GM19468 (cell line): Measurements from ENCODE around the gene LRP1B.
"Not testable (repeated sequence)": the region's sequence is repeated elsewhere in the genome, so short reads cannot be mapped to it uniquely, and the experiment has no call there.

Source experiments
- ATAC-seq: cut with Tn5 transposase; IDR thresholded peaks from one replicate; pipeline ENCODE4 v1.9.1; 2021; ENCODE audit warnings: mild to moderate bottlenecking, moderate library complexity, moderate number of reproducible peaks; ENCODE audit not compliant: unreplicated experiment; ENCODE audit errors: extremely low read depth

Gene LRP1B

DNA sequence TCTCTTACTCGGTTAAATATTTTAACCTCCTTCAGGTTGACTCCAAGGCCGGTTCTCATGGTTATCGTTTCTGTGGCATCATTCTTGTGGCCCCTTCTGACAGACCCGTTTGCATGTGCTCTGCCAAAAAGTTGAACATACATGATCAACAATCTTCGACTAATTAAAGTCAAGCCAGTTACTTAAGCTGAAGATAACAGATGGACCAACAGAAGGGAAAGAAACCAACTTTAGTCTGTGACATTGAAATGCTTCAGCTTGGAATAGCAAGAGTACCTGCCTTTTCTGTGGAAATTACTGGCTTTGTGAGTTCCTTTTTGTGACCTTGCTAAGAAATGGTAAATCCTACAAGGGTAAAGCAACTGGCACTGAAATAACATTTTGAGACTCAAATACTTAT is 1429.1 kb downstream of the LRP1B start:
- no peak for ATAC-seq

DNA sequence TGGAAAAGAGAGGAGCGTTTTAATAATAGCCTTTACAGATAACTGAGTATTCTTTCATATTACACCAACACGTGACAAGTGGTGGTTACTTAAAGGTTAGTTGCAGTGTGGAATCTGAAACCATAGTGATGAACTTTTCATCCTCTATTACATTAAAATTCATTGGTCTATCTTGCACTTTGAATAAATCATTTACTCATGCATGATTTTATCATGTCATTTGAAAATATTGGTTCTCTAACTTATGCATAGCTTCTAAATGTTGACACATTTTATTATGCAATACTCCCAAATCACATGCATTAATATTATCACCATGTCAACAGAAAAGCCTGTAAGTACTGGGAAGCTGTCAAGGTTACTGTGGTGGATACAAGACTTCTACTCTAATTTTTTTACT is 1432.2 kb downstream of the LRP1B start:
- no peak for ATAC-seq

DNA sequence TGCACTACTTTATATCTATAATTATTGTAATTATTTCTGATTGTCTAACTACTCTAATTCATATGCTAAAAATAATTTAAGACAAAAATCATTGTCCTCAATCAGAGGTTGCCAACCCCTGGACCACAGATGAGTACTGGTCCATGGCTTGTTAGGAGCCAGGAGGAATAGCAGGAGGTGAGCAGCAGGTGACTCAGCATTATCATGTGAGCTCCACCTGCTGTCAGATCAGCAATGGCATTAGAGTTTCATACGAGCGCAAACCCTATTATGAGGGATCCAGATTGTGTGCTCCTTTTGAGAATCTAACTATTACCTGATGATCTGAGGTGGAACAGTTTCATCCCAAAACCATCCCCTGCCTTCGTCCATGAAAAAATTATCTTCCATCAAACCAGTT is 1434.4 kb downstream of the LRP1B start:
- ATAC-seq, result no peak

DNA sequence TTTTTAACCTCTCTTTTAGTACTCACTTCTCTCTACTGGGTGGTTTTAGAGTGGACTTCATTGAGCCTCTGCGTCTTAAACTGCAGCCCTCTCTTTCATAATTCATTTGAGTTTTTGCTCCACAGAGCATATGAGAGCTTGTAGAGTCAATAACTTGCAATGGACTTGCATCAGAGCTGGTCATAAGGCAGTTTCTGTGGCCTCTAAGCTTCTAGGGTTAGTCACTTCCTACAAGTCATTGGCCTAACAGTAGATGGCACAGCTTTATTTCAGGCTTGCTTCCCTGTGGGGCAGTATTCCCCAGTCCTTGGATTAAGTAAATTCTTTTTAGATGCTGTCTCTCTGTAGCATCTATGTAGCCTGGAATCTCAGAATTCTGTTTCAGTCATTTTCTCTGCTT is 1435.7 kb downstream of the LRP1B start:
- no peak for ATAC-seq

DNA sequence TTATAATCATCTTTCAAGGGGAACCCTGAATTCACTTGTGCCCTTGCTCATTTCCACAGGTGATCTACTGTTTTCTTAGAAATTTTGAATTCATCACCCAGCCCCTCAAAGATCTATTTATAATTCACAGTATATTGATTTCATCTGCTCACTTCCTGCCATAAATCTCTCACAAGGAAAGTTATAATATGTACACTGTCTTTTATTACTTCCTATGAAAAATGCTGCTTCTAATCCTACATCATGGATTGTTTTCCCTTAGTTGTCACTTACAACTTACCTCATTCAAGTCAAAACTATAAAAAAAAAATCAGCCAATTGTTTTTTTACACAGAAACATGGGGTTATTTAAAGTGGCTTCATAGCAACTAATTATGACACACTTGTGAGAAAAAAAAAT is 1443.0 kb downstream of the LRP1B start:
- no peak for ATAC-seq

DNA sequence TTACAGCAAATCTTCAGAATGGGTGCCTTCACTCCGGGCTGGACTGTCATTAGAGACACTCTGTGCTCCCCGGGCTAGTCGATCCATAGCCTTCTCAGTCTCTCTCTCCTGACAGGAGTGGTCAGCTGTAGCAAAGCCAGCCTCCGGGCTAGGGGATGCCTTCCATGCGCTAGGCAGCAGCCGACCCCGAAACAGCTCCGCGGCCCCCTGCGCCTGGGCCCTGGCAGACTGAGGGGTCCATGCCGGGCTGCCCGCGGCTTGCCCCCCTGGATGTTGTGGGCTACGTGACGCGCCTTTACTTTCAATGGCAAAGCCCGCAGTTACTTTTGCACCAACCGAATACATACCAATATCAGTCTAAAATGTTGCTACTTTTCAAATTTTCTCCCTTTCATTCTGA is 1447.2 kb downstream of the LRP1B start:
- ATAC-seq, result no peak

DNA sequence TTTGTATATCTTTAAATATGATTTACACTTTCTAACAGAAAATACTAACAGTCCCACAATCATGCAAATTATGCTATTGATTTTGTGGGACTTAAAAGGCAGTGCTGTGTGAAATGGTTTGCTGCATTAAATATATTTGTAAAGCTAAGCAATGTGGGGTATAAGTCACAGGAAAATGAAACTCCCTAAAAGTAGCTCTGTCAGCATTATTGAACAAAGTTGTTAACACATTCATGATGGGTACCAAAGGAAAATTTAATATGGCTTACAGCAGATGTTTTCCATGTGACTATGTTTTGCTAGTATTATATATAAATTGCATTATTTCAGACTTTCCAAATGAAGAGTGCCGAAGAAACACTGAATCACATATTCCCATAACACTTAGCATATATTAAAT is 1450.0 kb downstream of the LRP1B start:
- no peak for ATAC-seq

DNA sequence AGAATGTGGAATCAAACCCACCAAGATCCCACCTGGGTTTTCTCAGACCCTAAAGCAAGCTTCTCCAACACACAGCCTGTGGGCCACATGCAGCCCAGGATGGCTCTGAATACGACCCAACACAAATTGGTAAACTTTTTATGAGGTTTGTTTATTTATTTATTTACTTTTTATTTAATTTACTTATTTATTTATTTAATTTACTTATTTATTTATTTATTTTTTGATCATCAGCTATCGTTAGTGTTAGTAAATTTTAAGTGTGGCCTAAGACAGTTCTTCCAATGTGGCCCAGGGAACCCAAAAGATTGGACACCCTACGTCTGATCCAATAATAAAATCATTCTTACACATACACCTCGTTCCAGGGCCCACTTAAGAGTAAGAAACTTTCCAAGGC is 1451.1 kb downstream of the LRP1B start:
- ATAC-seq, result no peak

DNA sequence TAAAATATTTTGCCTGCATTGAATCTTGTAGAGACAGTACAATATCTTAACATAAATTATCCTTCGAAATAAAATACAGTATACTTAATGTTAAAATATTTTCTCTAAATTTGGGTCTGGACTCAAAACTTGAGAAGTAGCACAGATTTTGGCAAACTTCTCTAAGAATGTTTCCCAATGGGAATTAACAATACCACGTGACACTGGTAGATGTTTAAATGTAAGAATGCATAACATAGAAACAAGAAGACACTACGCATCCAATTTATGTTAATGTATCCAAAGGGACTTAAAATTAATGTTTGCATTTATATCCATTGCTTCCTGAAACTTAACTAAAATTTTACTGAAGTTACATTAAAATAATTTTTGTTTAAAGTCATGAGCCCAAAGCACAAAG is 1460.9 kb downstream of the LRP1B start:
- ATAC-seq, result no peak

DNA sequence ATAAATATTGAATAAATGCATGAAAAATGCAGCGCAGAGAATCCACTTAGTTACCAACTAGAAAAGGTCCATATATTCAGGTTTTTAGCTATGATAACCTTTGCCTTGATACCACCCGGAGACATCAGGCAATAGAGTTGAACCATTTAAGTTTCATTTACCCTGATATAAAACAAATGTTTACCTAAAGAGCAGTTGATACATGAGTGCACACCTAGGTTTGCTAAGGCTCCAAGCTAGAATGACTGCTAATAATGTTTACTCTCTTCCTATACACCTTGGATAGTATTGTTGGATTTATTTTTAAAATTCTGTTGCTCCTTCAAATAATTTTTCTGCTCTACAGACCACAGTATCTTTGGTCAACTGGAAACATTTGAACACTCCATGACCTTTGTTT is 1463.6 kb downstream of the LRP1B start:
- ATAC-seq, result no peak

DNA sequence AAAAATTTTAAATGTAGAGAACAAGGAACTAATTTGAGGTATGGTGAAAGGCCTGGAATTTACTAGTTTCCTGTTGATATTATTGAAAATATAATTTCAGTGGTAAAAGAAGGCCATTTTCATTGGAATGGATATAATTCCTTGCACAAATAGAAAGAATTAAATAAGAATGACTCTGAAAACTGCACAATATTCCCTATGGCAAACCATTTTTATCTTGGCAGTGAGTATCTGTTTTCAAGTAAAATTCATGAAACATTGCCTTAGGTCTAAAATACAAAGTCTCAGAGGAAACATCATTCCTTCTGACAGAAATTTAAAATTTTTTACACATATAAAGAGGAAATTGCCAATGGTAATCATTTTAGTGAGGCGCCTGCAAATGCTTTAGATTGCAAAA is 1468.3 kb downstream of the LRP1B start:
- no peak for ATAC-seq

DNA sequence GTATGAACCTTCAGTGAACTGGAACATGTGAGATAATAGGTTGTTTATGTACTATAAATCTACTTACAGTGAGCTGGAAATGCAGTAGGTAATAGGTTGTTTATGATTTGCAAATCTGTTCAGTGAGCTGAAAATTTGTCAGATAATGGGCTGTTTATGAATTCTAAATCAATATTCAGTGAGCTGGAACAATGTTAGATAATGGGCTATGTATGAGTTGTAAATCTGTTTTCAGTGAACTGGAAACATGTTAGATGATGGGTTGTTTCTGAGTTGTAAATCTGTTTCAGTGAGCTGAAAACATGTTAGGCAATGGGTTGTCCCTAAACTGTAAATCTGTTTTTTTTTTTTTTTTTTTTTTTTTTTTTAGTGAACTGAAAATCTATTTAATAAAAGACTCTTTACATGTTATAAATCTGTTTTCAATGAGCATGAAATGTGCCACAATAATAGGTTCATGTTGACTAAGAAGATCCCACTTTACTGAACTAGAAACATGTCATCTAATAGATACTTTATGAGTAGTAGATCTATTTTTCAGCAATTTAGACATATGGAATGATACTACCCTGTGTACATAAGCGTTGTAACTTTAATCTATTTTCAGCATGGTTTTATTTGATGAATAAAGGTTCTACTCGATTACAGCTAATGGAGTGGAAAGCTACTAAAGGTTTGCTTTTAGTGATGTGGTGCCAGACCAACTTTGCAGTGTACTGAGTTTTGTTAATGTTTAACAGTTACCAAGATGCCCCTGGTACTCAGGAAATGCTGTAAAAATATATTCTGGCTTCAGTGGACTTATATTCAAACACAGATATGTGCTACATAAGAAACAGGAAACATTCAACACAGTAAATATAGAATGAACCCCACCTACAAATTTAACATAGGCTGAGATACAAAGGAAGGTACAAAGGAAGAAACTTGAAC is 1471.8 kb downstream of the LRP1B start:
- no peak for ATAC-seq

DNA sequence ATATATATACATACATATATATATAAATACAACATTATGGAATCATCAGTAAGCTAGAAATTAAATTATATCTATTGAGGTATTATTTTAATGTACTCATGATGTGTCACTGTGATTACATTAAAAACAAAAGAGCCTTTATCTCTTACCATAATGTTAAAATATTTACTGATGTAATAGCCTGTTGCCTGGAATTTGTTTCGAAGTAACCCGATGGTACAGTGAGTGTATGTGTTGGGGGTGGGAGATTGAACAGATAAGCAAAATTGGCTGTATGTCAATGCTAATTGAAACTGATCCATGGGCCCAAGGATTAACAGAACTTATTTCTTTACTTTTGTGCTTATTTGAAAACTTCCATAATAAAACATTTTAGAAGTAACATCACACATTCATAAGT is 1473.2 kb downstream of the LRP1B start:
- no peak for ATAC-seq

DNA sequence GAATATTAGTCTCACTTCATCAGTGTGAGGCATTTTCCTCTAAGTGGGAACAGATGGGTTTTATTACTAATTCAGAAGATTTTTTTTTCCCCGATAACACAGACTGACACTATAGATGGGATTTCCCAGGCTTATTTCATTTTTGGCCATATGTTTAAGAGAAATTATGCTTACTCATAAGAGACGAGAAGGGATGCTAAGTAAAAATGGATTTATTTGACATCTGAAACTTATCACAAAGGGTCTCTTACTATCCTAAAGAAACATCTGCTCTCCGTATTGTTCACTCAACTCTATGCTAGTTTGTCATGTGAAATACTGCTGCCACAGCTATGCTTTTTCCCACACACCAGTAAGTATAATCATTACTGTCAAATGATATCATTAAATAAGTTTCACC is 1476.3 kb downstream of the LRP1B start:
- no peak for ATAC-seq

DNA sequence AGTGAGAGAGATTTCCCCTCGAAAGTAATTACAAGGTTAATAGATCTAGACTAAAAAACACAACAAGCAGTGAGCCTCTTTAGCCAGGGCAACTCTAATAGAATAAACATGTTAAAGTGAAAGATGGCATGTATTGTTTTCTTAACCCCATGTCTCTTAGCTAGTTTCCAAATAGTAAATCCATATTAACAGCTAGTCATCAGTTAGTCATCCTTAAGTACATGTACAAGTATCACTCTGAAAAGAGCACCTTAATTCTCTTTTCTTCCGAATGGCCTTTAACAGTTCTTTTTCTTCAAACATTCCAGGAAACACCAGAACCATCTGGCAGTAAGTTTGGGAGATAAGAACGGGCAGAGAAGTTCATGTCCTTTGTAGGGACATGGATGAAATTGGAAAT is 1480.0 kb downstream of the LRP1B start:
- ATAC-seq, result no peak

DNA sequence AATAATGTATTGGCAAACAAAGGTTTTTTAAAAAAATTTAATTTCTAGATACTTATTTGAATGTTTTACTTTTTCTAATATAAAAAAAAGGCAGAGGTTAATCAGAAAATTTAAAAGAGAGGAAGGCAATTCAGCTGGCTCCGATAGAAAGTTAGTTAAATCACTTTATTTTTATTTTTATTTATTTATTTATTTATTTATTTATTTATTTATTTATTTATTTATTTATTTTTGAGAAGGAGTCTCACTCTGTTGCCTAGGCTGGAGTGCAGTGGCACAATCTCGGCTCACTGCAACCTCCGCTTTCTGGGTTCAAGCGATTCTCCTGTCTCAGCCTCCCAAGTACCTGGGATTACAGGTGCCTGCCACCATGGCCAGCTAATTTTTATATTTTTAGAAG is 1480.7 kb downstream of the LRP1B start:
- ATAC-seq, result not testable (repeated sequence)

DNA sequence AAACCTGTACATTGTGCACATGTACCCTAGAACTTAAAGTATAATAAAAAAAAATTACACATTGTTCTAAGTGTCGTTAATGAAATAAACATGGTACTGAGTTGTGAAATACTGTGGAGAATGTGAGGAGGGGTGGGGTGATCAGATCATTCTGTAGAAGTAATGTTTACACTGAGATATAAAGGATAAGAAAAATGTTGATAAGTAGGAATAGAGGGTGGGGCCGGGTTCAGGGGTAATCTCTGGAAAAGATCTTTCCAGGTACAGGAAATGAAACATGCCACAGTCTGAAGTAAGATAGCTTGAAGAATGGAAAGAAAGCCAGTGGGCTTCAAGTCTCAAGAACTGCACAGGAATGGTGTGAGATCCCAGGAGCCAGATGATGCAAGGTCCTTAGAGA is 1482.4 kb downstream of the LRP1B start:
- no peak for ATAC-seq

DNA sequence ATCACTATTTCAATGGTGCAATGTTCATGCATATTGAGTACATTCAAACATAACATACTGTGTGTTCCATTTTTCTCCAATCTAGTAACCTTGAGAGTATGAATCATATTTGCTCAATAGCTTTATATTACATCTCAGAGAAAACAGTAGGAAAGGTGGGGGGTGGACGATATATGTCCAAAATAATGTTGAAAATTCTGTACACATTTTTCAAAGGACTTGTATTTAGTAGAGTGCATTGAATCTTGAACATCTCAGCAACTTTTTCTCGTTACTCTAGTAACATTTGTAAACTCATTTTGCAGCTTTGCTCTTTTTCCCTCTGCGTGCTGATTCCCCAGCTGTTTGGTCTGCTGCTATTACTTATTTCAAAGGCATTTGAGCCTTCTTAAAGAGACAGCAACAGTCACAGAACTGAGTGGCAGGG is 1487.0 kb downstream of the LRP1B start:
- no peak for ATAC-seq

DNA sequence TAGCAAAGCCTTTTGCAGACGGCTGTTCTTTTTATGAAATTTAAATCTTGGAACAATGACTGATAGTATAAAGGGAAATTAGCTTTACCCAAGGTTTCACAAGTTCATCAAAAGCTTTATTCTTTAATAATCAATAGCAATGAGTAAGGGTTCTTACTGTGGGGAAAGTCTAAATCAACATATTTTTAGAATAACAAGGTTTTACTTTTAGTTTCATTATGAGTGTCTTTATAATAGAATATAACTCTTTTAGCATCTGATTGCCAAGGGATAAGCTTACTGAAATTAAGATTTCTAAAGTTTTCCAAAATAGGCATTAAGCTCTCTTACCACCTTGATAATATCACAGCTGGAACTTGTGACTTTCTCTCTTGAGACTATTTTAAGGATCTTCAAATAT is 1489.7 kb downstream of the LRP1B start:
- no peak for ATAC-seq

DNA sequence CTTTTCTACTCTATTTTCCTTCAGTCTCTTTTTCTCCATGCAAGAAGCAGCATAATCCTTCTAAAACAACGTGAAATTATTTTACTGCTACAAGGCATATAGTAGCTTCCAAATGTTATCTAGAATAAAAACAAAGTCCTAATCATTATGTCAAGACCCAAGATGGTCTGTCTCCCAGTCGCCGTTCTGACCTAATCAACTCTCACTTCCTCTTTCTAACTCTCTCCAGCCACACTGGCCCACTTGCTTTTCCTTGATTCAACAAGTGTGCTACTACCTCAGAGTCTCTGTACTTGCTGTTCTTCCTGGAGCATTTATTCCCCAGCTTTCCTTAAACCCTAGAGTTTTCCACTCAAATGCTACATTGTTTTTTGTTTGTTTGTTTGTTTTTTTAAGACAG is 1491.2 kb downstream of the LRP1B start:
- ATAC-seq, result peak; percentile 60

DNA sequence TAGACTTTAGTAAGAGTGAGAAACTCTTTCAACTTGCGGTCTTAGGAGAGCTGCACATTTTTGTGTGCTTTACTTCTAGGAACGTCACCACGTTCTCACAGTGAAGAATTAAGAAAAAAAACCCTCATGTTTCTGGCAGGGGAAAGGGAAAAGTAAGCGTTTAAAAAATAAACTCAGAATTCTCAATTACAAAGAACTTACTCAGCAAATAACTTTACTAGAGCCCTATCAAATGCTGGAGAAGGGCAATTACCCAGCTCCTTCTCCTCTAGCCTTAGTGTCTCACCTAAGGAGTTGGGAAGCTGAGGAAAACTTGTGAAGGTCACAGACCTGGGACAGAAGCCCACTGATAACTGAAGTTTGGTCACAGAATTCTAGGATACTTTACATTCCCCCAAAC is 1500.3 kb downstream of the LRP1B start:
- ATAC-seq, result no peak

DNA sequence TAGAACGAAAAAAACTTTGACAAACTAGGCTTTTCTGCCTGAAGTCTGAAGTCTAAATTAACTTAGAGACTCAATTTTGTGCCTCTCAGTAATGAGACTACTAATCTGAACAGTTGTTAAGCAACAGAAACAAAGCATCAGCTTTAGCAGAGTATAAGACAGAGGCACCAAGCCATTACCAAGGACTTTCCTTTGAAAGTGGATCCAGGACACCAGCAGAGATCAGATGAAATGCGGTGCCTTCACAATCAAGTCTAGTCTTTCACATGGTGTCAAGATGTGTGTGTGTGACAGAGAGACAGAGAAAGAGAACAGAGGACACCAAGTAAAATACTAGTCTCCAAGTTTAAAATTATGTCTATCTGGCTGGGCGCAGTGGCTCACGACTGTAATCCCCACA is 1502.9 kb downstream of the LRP1B start:
- no peak for ATAC-seq
